Stimulated activated CD4-positive, alpha-beta T cell treated with anti-CD3 and anti-CD28 coated beads, Interleukin-1b, Interleukin-23, amount 100 ng/mL, for 48 hours (primary cell): ENCODE measurements around the gene AK3.

Experiments
- DNase-seq: peaks from one replicate; pipeline ENCODE4 v3.0.0-alpha.2; 2020

The AK3 gene

DNA sequence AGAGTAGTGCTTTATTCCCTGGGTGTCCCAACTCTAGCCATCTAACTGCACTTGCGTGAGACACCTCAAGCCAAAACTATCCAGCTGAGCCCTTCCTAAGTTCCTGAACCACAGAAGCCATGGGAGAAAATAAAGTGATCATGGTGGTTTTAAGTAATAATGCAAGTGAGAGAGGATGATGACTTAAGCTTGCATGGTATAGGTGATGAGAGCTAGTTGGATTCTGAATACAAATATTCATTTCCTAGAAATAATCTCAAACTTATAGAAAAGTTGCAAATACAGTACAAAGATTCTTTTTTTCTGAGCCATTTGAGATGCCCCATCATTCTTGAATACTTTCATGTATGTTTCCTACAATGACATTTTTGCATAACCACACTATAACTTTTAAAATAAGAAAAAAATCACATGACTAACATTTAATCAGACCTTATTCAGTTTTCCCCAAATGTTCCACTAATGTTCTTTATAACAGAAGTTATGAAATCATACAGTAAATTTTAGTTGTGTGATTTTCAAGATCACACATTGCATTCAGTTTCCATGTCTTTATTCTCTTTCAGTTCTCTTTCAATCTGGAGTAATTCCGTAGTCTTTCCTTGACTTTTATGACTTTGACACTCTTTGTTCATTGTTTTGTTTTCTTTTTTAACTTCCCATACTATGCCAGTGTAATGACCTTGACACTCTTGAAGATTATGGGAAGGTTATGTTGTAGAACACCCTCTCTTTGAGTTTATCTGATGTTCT lies 5.5 kb upstream of the AK3 start:
- no peak for DNase-seq

DNA sequence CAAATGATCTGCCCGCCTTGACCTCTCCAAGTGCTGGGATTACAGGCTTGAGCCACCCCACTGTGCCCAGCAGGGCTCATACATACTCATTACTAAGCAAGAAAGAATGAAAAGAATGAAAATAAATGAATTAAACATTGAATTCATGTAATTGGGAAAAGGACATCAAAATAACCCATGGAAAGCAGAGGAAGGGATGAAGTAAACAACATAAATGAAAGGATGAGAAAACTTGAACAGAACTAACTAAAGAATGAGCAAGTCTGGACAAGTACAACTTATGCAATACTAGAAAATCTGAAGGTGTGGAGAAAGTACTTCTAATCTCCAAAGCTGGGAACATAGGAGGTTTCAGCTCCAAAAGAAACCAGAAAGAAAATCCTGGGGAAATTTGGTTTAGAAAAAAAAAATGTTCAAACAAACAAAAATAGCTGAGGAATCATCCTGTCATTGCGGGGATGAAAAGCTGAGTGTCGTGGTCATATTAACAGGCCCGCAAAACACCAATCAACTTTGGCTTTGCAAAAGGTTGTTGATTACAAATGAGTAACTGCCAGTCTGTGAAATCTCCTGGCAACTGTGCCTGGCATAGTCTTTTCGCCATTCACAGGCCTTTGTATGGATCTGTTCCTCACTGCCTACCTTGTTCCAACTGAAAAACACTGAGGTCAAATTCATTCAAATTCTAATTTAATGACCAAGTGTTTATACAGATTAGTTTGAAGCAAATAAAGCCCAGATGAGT lies 2.3 kb upstream of the AK3 start:
- no peak for DNase-seq

DNA sequence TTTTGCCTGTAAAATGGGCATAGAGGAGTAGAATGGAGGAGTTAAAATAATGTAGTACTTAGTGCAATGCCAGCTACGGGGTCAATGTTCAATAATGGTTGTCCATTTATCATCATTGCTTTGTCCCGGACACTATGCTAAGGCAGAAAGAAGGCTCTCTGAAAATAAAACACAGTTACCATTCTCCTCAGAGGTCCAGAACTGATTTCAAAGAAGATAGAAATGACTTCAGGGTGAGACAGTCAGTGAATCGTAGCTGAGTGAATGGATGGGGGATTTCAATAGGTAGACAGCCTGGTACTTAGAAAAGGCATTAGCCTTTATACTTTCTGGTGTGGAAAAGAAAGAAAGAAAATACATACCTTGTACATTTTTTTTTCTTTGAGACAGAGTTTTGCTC lies 1.2 kb upstream of the AK3 start:
- no peak for DNase-seq

DNA sequence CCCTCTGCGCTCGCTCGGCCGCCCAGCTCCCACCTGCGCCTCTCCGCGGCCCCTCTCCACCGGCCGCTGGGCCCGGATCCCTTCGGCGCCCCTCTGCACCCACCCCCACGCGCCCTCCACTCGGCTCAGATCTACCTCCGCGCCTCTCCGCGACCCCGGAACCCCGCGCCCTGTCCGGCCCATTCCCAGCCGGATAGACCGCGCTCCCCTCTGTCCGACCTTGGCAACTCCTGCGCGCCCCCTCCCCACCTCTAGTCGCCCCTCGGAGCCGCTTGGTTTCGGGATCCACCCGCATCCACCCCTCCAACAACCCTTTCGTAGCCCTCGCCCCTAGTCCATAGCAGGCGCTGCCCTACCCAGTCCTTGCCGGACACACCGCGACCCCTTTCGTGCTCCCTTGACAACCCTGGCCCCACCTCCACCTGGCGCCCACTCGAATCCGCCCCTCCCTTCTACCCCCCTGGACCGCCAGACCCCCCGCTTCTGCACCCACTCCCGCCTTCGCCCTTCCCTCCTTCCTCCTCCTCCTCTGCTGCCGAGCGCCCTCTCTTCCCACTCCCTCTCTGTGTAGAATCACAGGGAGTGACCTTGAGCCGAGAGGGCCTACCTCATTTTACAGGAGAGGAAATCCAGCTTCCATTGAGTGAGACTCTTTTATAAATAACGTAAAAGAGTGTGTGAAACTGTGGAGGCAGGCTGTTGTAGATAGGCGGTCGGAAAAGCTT lies 525 bp upstream of the AK3 start:
- no peak for DNase-seq

GRCh38 chr9:4740388-4740637 lies 689 bp downstream of the AK3 start:
- no peak for DNase-seq

DNA sequence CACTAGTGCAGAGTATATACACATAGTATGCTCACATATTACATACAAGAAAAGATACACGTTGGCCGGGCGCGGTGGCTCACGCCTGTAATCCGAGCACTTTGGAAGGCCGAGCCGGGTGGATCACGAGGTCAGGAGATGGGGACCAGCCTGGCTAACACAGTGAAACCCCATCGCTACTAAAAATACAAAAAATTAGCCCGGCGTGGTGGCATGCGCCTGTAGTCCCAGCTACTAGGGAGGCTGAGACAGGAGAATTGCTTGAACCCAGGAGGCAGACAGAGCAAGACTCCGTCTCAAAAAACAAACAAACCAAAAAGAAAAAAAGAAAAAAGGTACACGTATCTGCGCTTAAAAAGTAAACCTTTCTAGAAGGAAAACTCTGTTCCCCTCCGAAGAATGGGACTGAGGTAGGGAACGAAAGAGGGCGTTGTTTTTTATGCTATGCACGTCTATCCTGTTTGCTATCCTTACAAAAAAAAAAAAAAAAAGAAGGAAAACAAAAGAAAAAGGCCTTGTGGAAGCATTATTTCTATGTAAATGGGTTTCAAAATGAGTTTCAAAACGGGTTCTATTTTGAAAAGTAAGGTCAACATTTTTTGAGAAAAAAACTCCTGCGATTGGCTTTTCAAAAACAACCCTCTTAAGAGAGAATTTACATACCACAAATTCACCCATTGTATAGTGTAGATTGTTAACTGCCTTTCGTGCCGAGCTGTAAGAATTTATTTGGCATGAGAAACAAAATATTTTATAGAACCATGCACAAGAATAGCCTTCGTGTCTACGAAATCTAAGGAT lies 1.2 kb downstream of the AK3 start:
- DNase-seq: no peak

DNA sequence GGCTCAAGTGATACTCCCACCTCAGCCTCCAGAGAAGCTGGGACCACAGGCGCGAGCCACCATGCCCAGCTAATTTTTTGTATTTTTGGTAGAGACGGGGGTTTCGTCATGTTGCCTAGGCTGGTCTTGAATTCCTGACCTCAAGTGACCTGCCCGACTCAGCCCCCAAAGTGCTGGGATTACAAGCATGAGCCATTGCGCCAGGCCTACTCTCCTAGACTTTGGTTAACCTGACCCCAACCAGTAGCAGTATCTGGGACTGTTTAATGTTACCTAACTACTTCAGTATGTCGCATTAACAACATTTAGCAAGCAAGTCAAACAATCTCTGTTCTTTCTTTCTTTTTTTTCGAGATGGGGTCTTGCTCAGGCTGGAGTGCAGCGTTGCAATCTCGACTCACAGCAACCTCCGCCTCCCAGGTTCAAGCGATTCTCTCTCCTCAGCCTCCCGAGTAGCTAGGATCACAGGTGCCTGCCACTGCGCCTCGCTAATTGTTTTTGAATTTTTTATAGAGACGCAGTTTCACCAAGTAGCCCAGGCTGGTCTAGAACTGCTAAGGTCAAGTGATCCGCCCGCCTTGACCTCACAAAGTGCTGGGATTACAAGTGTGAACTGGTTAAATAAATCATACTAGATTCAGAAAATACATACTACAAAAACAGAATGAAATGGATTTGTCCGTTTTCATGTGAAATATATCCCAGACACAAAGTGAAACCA lies 2.0 kb downstream of the AK3 start:
- no peak for DNase-seq

DNA sequence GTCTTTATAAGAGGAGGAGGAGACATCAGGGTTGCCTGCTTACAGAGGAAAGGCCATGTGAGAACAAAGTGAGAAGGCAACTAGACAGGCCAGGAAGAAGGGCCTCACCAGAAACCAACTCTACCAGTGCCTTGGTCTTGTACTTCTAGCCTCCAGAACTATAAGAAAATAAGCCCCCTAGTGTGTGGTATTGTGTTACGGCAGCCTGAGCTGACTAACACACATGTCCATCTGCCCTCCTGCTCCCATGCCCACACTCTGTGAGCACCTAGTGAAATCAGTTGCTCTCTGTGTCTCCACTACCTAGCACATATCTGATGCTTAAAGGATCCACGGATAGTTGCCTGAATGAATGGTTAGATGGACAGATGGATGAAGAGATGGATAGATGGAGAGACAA lies 6.9 kb downstream of the AK3 start:
- DNase-seq: no peak

DNA sequence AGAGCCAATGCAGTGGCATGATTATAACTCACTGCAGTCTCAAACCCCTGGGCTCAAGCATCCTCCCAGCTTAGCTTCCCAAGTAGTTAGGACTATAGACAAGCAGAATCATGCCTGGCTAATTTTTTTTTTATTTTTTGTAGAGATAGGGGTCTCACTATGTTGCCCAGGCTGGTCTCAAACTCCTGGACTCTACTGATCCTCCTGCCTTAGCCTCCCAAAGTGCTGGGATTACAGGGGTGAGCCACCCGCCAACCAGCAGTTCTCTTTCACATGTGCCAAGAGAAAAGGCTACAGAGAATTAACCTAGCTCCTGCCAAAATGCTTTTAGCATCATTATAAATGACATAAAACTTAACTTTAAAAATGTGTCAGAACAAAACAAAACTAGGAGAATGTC lies 8.1 kb downstream of the AK3 start:
- DNase-seq: no peak

DNA sequence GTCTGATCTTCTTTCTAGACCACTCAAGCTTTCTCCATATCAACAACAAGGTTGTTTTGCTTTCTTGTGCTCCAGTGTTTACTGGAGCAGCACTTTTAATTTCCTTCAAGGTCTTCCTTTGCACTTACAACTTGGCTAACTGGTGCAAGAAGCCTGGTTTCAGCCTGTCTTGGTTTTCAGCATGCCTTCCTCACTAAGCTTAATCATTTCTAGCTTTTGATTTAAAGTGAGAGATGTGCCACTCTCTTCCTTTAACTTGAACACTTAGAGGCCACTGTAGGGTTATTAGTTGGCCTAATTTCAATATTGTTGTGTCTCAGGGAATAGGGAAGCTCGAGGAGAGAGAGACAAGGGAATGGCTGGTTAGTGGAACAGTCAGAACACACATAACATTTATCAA lies 13.4 kb downstream of the AK3 start:
- DNase-seq: no peak

DNA sequence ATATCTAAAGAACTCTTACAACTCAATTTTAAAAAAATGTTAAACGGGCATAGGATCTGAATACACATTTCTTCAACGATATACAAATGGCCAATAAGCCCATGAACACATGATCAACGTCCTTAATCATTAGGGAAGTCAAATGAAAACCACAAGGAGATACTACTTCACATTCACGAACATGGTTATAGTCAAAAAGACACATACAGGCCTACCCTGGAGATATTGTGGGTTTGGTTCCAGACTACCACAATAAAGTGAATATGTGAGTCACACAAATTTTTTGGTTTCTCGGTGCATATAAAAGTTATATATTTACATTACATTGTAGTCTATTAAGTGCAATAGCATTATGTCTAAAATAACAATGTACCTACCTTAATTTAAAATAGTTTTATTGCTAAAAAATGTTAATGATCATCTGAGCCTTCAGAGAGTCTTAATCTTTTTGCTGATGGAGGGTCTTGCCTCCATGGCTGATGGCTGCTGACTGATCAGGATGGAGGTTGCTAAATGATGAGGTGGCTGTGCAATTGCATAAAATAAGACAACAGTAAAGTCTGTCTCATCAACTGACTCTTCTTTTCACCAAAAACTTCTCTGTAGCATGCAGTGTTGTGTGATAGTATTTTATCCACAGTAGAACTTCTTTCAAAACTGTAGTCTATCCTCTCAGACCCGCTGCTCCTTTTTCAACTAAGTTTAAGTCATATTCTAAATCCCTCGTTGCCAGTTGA lies 15.1 kb downstream of the AK3 start:
- no peak for DNase-seq

DNA sequence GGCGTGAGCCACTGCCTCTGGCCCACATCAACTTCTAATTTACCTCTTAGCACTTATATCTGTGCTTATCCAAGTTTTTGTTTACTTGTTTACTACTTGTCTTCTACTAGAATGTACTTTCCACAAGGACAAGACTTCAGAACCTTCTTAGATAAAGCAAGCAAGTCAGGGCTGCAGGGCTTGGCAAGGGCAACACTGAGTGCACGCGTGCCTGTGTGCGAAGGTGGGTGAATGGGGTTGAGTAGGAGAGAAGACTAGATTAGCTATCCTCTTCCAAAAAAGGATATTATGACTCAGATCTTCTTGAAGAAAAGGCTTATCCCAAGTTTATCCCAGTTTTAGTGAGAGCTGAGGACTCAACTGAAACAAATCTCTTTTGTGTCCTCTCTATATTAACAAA lies 19.3 kb downstream of the AK3 start:
- DNase-seq: no peak

DNA sequence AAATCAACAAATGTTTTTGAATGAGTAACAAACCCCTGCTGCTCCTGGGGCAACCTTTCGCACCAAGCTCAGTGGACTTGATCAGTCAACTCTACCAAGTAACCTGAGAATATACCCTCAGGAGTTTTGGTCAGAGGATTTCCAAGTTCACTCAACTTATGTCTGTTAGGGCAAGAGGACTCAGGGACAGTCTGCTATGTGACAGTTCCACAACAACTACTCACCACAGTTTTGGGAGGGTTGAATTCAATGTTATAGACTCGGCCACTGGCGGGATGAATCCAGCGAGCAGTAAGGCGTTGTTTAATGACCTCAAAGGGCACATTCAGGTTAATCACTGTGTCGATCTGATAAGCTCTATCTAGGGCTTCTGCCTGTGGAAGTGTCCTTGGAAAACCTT lies 22.1 kb downstream of the AK3 start:
- no peak for DNase-seq

DNA sequence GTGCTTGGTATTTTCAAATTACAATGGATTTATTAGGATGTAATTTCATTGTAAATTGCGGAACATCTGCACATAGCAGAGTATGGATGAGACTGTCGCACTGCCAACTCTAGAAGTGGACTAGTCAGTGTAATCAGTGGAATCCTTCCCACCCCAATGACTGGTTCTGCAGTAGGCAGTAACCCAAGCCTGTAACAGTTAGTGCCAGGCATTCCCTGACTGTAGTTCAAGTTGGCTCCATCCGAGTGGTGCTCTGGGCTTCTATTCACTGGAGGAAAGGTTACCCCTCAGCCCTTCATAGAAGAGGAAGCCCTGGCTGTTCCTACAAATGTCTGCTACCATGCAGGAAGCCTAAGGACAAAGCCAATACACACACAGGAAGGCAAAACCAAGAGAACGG lies 23.2 kb downstream of the AK3 start:
- DNase-seq: no peak

DNA sequence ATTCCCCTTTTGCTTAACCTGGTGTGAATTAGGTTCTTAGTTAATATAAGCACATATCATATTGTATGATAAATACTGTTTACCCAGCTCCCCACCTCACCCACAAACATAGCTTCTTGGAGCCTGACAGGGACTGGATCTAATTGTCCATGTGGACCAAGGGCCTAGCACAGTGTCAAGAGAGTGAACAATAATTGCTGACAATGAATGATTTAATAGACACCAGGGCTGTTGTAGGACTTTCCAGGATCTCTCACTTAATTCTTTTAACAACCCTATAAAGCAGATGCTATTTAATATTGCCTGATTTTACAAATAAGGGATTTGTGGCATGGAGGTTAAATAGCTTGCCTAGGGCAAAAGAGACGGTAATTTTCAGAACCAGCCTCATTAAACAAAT lies 24.8 kb downstream of the AK3 start:
- DNase-seq: no peak

- no peak for DNase-seq
These were observed 26.6 kb downstream of the AK3 start for GRCh38 chr9:4714266-4715016.

- no peak for DNase-seq
These were observed 27.2 kb downstream of the AK3 start for GRCh38 chr9:4713849-4714248.

GRCh38 chr9:4709380-4709779 lies 31.6 kb downstream of the AK3 start:
- no peak for DNase-seq

DNA sequence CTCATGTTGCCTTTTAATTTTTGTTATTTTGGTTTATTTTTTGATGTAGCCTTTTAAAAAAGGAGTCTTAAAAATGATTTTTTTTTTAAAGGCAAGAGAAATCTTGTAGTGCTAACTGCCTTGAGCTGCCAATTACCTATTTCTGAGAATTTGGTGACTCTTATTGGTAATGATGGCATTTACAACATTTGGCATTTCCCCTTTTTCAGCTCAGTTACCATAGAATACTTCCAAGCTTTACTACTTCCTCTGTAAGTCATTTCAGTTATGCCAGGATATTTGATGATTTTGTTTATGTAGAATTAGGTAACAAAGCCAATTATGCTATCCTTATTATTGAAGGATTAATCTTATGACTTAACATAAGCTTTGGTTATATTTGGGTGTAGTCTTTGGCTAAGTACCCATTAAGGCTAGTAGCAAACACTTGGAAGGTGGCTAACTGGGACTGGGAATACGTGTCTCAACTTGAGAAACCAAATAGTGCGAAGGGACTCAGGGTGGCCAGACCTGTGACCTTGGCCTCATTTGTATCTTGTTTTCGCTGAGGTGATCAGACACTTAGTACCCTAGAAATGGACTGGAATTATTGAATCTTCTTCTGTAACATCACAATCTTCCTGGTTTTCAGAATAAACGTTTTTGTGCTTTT lies 33.9 kb downstream of the AK3 start:
- DNase-seq: no peak

DNA sequence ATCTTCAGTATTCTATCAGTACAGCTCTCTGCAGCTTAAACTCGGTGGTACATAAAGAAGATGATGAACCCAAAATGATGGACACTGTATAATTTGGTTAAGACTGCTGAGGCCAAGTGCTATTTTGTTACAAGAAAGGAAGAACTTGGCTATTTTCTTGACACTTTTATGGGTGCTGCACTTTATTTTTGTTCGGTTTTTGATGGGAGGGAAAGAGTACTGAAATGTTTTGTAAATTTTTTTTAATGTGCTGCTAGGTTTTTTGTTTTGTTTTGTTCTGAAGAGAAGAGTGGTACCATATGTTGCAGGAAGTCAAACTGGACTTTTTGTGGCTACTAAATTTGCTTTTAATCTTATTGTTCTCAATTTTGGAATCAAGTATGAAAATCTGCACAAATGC lies 35.0 kb downstream of the AK3 start:
- no peak for DNase-seq

- DNase-seq: no peak
These were observed 36.9 kb downstream of the AK3 start for GRCh38 chr9:4704129-4704528.
